B cell (primary cell): ENCODE measurements around the gene CCDC146.

Experiments
- CTCF ChIP-seq: fragments of 200-600 bp; IDR thresholded peaks from one replicate; pipeline ENCODE4 v1.8.0; 2022; ENCODE audit warnings: antibody characterized with exemption, mild to moderate bottlenecking
- EZH2 ChIP-seq: IDR thresholded peaks from 2 replicates; pipeline ENCODE4 v1.6.1; 2012; ENCODE audit warnings: borderline replicate concordance, low read depth, mild to moderate bottlenecking, moderate library complexity, low read length; ENCODE audit not compliant: insufficient read depth, poor library complexity, severe bottlenecking

GRCh38 chr7:77281780-77282478 lies 159.5 kb downstream of the CCDC146 start:
- TF ChIP-seq CTCF (no peak), EZH2 (no peak)
